Measurements from ENCODE around the gene CDC25A.

GRCh38 chr3:48232734-48233133 is 44.5 kb upstream of the CDC25A start:
- TF ChIP-seq YY1 (IDR thresholded peaks at IDR 0.05; ENCODE audit: insufficient read depth, insufficient read length) (no peak), SUZ12 (IDR thresholded peaks at IDR 0.05; ENCODE audit: extremely low read depth, insufficient read depth, insufficient read length) (no peak)

Data from NT2/D1 (cell line).